KMS-11 (cell line): Measurements from ENCODE around the gene VPS54.
"Not testable (repeated sequence)": the region's sequence is repeated elsewhere in the genome, so short reads cannot be mapped to it uniquely, and the experiment has no call there.

ENCODE experiments used
- H2AFZ ChIP-seq: fragments of 200-600 bp; sonication (generic); 2 replicates; pipeline ENCODE4 v1.6.1; 2016; ENCODE audit warnings: antibody characterized with exemption, mixed run types, low read depth
- H3K27ac ChIP-seq: fragments of 200-600 bp; sonication (generic); 2 replicates; pipeline ENCODE4 v1.6.1; 2016; ENCODE audit warnings: mild to moderate bottlenecking, mixed run types
- H3K27me3 ChIP-seq: fragments of 200-600 bp; sonication (generic); 2 replicates; pipeline ENCODE4 v1.6.1; 2017; ENCODE audit warnings: mild to moderate bottlenecking, low read depth, mixed run types, moderate library complexity; ENCODE audit not compliant: insufficient read depth
- H3K36me3 ChIP-seq: fragments of 200-600 bp; sonication (generic); 2 replicates; pipeline ENCODE4 v1.6.1; 2017; ENCODE audit warnings: mild to moderate bottlenecking, mixed run types; ENCODE audit not compliant: insufficient read depth
- H3K4me1 ChIP-seq: fragments of 200-600 bp; sonication (generic); 2 replicates; pipeline ENCODE4 v1.6.1; 2016; ENCODE audit warnings: mild to moderate bottlenecking, low read depth, mixed run types; ENCODE audit not compliant: poor library complexity, severe bottlenecking
- H3K4me2 ChIP-seq: fragments of 200-600 bp; sonication (generic); 2 replicates; pipeline ENCODE4 v1.7.0; 2016; ENCODE audit warnings: mild to moderate bottlenecking, mixed run types
- H3K4me3 ChIP-seq: fragments of 200-600 bp; sonication (generic); IDR thresholded peaks from 2 replicates; pipeline ENCODE4 v1.6.1; 2017; ENCODE audit warnings: low read depth, low read length, mixed read lengths; ENCODE audit not compliant: insufficient read depth
- H3K79me2 ChIP-seq: fragments of 200-600 bp; sonication (generic); 2 replicates; pipeline ENCODE4 v1.6.1; 2016; ENCODE audit warnings: low read depth, mixed run types; ENCODE audit not compliant: insufficient read depth
- H3K9ac ChIP-seq: fragments of 200-600 bp; sonication (generic); 2 replicates; pipeline ENCODE4 v1.6.1; 2016; ENCODE audit warnings: mild to moderate bottlenecking, mixed run types
- H4K20me1 ChIP-seq: fragments of 200-600 bp; sonication (generic); 2 replicates; pipeline ENCODE4 v1.6.1; 2016; ENCODE audit warnings: mild to moderate bottlenecking, mixed run types; ENCODE audit not compliant: insufficient read depth
- CTCF ChIP-seq: fragments of 200-600 bp; sonication (generic); conservative IDR thresholded peaks from 2 replicates; pipeline ENCODE4 v1.6.1; 2017; ENCODE audit warnings: low read depth, mild to moderate bottlenecking, antibody characterized with exemption, low read length, moderate library complexity, mixed read lengths

Gene VPS54

GRCh38 chr2:63962186-63962585 is 57.0 kb downstream of the VPS54 start:
- Histone ChIP-seq H3K27ac (no peak overlapping the region), H3K4me2 (peak overlapping the region; percentile 3; the same call in 1 of the 2 replicates), H3K4me3 (no peak overlapping the region), H3K36me3 (no peaks in the 10 kb centered on the region), H3K79me2 (no peaks in the 10 kb centered on the region), H3K9ac (no peak overlapping the region), H3K4me1 (peaks cover 28% of the 10 kb centered on the region), H4K20me1 (no peaks in the 10 kb centered on the region), H3K27me3 (no peaks in the 10 kb centered on the region), H2AFZ (no peak overlapping the region)
- no peak for TF ChIP-seq CTCF

GRCh38 chr2:63950414-63950813 is 68.8 kb downstream of the VPS54 start:
- Histone ChIP-seq H3K4me3 (no peak overlapping the region), H3K36me3 (no peaks in the 10 kb centered on the region), H3K4me1 (no peaks in the 10 kb centered on the region), H4K20me1 (no peaks in the 10 kb centered on the region), H3K27ac (no peak overlapping the region), H3K9ac (no peak overlapping the region), H2AFZ (no peak overlapping the region), H3K79me2 (no peaks in the 10 kb centered on the region), H3K4me2 (no peak overlapping the region), H3K27me3 (no peaks in the 10 kb centered on the region)
- no peak for TF ChIP-seq CTCF

DNA sequence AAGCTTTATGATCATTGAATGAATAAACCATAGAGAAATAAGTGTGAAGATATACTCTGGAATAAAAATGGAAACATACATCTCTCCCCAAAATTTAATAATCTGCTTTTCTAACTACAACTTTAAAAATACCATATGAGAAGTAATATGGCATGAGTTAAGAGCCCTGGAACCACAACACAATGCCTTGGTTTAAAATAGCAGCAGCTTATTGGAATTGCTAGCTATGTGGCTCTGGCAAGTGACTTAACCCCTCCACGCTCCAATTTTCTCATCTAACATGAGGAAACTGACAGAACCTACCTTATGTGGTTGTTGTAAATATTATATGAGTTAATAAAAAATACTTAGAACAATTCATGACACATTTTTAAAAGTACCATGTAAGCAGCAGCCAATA is 76.4 kb downstream of the VPS54 start:
- Histone ChIP-seq H4K20me1 (no peaks in the 10 kb centered on the region), H3K9ac (no peak overlapping the region), H3K27ac (no peak overlapping the region), H3K27me3 (no peaks in the 10 kb centered on the region), H3K4me2 (no peak overlapping the region), H3K4me1 (no peaks in the 10 kb centered on the region), H3K4me3 (no peak overlapping the region), H3K79me2 (no peaks in the 10 kb centered on the region), H2AFZ (no peak overlapping the region), H3K36me3 (no peaks in the 10 kb centered on the region)
- TF ChIP-seq CTCF, result no peak

DNA sequence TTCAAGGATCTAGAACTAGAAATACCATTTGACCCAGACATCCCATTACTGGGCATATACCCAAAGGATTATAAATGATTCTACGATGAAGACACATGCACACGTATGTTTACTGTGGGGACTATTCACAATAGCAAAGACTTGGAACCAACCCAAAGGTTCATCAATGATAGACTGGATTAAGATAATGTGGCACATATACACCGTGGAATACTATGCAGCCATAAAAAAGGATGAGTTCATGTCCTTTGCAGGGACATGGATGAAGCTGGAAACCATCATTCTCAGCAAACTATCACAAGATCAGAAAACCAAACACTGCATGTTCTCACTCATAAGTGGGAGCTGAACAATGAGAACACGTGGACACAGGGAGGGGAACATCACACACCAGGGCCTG is 87.1 kb downstream of the VPS54 start:
- not testable (repeated sequence) for H3K4me1 ChIP-seq, H4K20me1 ChIP-seq, H3K27me3 ChIP-seq, H3K27ac ChIP-seq, H3K9ac ChIP-seq, H3K4me3 ChIP-seq, H3K36me3 ChIP-seq, H3K79me2 ChIP-seq, H2AFZ ChIP-seq, H3K4me2 ChIP-seq

DNA sequence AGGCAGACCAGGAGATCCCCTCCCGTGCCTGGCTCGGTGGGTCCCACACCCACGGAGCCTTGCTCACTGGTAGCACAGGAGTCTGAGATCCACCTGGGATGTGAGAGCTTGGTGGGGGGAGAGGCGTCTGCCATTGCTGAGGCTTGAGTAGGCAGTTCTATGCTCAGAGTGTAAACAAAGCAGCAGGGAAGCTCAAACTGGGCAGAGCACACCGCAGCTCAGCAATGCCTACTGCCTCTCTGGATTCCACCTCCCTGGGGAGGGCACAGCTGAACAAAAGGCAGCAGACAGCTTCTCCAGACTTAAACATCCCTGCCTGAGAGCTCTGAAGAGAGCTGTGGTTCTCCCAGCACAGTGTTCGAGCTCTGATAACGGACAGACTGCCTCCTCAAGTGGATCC is 92.4 kb downstream of the VPS54 start:
- H3K27ac ChIP-seq, result no peak overlapping the region
- no peaks in the 10 kb centered on the region for H4K20me1 ChIP-seq
- H3K4me2 ChIP-seq, result no peak overlapping the region
- no peak overlapping the region for H3K9ac ChIP-seq
- no peaks in the 10 kb centered on the region for H3K27me3 ChIP-seq
- H3K4me1 ChIP-seq, result no peaks in the 10 kb centered on the region
- no peak overlapping the region for H2AFZ ChIP-seq
- no peaks in the 10 kb centered on the region for H3K36me3 ChIP-seq
- no peak for TF ChIP-seq CTCF
- H3K79me2 ChIP-seq, result no peaks in the 10 kb centered on the region
- no peak overlapping the region for H3K4me3 ChIP-seq
